H9 (cell line): Measurements from ENCODE around the gene CDK8. TPM values are rescaled to one million over a fixed set of nuclear protein-coding genes. Genes with fewer than 3 reads are reported as not detected.

Source experiments
- DNase-seq: peaks from one replicate; pipeline ENCODE4 v3.0.0-alpha.2; 2017
- H2AFZ ChIP-seq: one replicate; pipeline ENCODE4 v1.6.1; 2013; ENCODE audit warnings: mild to moderate bottlenecking, low read length, control low read depth, moderate library complexity
- H2AK5ac ChIP-seq: 2 replicates; pipeline ENCODE4 v1.6.1; 2013; ENCODE audit warnings: low read length, control low read depth, mixed read lengths; ENCODE audit not compliant: insufficient read length
- H2BK120ac ChIP-seq: one replicate; pipeline ENCODE4 v1.6.1; 2013; ENCODE audit warnings: low read depth, mild to moderate bottlenecking, low read length, control low read depth, inconsistent platforms; ENCODE audit not compliant: poor library complexity, severe bottlenecking
- H2BK12ac ChIP-seq: 2 replicates; pipeline ENCODE4 v1.6.1; 2013; ENCODE audit warnings: low read length, control low read depth, mixed read lengths, low read depth; ENCODE audit not compliant: insufficient read length
- H2BK15ac ChIP-seq: 2 replicates; pipeline ENCODE4 v1.6.1; 2013; ENCODE audit warnings: low read depth, low read length, control low read depth
- H2BK20ac ChIP-seq: one replicate; pipeline ENCODE4 v1.6.1; 2013; ENCODE audit warnings: low read depth, mild to moderate bottlenecking, low read length, control low read depth, inconsistent platforms; ENCODE audit not compliant: poor library complexity, severe bottlenecking
- H2BK5ac ChIP-seq: 2 replicates; pipeline ENCODE4 v1.6.1; 2013; ENCODE audit warnings: low read length, control low read depth, mixed read lengths; ENCODE audit not compliant: insufficient read length
- H3K14ac ChIP-seq: 2 replicates; pipeline ENCODE4 v1.6.1; 2013; ENCODE audit warnings: low read length, control low read depth; ENCODE audit not compliant: insufficient read depth
- H3K18ac ChIP-seq: 2 replicates; pipeline ENCODE4 v1.6.1; 2013; ENCODE audit warnings: low read depth, mild to moderate bottlenecking, mixed read lengths, low read length, control low read depth; ENCODE audit not compliant: insufficient read length
- H3K23ac ChIP-seq: 2 replicates; pipeline ENCODE4 v1.6.1; 2013; ENCODE audit warnings: low read length, control low read depth, mixed read lengths, low read depth; ENCODE audit not compliant: insufficient read length
- H3K23me2 ChIP-seq: 2 replicates; pipeline ENCODE4 v1.6.1; 2013; ENCODE audit warnings: low read depth, mild to moderate bottlenecking, mixed read lengths, low read length, control low read depth; ENCODE audit not compliant: insufficient read length, poor library complexity, severe bottlenecking
- H3K27ac ChIP-seq: 2 replicates; pipeline ENCODE4 v1.5.1; 2013; ENCODE audit warnings: low read length, control low read depth, mixed read lengths, low read depth; ENCODE audit not compliant: insufficient read length
- H3K27me3 ChIP-seq: 2 replicates; pipeline ENCODE4 v1.6.1; 2013; ENCODE audit warnings: low read length, control low read depth, inconsistent platforms; ENCODE audit not compliant: insufficient read depth
- H3K4ac ChIP-seq: 2 replicates; pipeline ENCODE4 v1.6.1; 2013; ENCODE audit warnings: low read depth, mild to moderate bottlenecking, control low read depth, inconsistent platforms, low read length, moderate library complexity
- H3K4me1 ChIP-seq: 2 replicates; pipeline ENCODE4 v1.6.1; 2013; ENCODE audit warnings: low read length, control low read depth, inconsistent platforms; ENCODE audit not compliant: insufficient read depth
- H3K4me2 ChIP-seq: 2 replicates; pipeline ENCODE4 v1.6.1; 2013; ENCODE audit warnings: low read length, control low read depth, mixed read lengths; ENCODE audit not compliant: insufficient read length, insufficient read depth
- H3K56ac ChIP-seq: 2 replicates; pipeline ENCODE4 v1.6.1; 2013; ENCODE audit warnings: low read depth, mild to moderate bottlenecking, mixed read lengths, low read length, control low read depth; ENCODE audit not compliant: insufficient read length
- H3K79me1 ChIP-seq: 2 replicates; pipeline ENCODE4 v1.6.1; 2013; ENCODE audit warnings: low read depth, mild to moderate bottlenecking, moderate library complexity, low read length, control low read depth, inconsistent platforms; ENCODE audit not compliant: insufficient read depth, poor library complexity, severe bottlenecking
- H3K79me2 ChIP-seq: 2 replicates; pipeline ENCODE4 v1.6.1; 2013; ENCODE audit warnings: low read length, control low read depth, inconsistent platforms; ENCODE audit not compliant: insufficient read depth
- H3K9ac ChIP-seq: 2 replicates; pipeline ENCODE4 v1.6.1; 2013; ENCODE audit warnings: low read length, control low read depth, mixed read lengths; ENCODE audit not compliant: insufficient read length; ENCODE audit errors: extremely low read depth
- H3K9me3 ChIP-seq: one replicate; pipeline ENCODE4 v1.6.1; 2013; ENCODE audit warnings: low read depth, low read length, inconsistent platforms; ENCODE audit not compliant: control insufficient read depth
- H3T11ph ChIP-seq: one replicate; pipeline ENCODE4 v1.6.1; 2013; ENCODE audit warnings: mild to moderate bottlenecking, low read length, control low read depth, inconsistent platforms
- H4K20me1 ChIP-seq: one replicate; pipeline ENCODE4 v1.6.1; 2013; ENCODE audit not compliant: control insufficient read depth, insufficient read length, insufficient read depth
- H4K5ac ChIP-seq: 2 replicates; pipeline ENCODE4 v1.6.1; 2013; ENCODE audit warnings: low read depth, mild to moderate bottlenecking, mixed read lengths, low read length, control low read depth; ENCODE audit not compliant: insufficient read length
- H4K8ac ChIP-seq: replicated peaks from 2 replicates; pipeline ENCODE4 v1.6.1; 2013; ENCODE audit warnings: low read length, control low read depth, mixed read lengths, low read depth; ENCODE audit not compliant: insufficient read length
- H4K91ac ChIP-seq: 2 replicates; pipeline ENCODE4 v1.6.1; 2013; ENCODE audit warnings: low read depth, mild to moderate bottlenecking, moderate library complexity, mixed read lengths, low read length, control low read depth; ENCODE audit not compliant: insufficient read length
- H3K27ac Mint-ChIP-seq, 3 experiments: 2 replicates in 2 of 3; 3 replicates in 1 of 3; pipeline ENCODE4 v1.8.0; 2020 to 2021; ENCODE audit warnings: mixed read lengths in 3 of 3, mild to moderate bottlenecking in 1 of 3, moderate library complexity in 1 of 3
- H3K27me3 Mint-ChIP-seq: 2 replicates; pipeline ENCODE4 v1.8.0; 2021; ENCODE audit warnings: low read depth, mild to moderate bottlenecking, moderate library complexity, mixed read lengths
- H3K36me3 Mint-ChIP-seq, 3 experiments: 2 replicates in 2 of 3; 3 replicates in 1 of 3; pipeline ENCODE4 v1.8.0; 2020 to 2021; ENCODE audit warnings: low read depth in 3 of 3, mixed read lengths in 3 of 3; ENCODE audit not compliant: insufficient read depth in 1 of 3
- H3K4me1 Mint-ChIP-seq, 2 experiments: 2 replicates each; pipeline ENCODE4 v1.8.0; 2020; ENCODE audit warnings: mixed read lengths in 2 of 2
- H3K4me3 Mint-ChIP-seq, 2 experiments: 2 replicates in 1 of 2; 3 replicates in 1 of 2; pipeline ENCODE4 v1.8.0; 2020 to 2021; ENCODE audit warnings: mild to moderate bottlenecking in 2 of 2, mixed read lengths in 2 of 2, moderate library complexity in 1 of 2
- H3K9me3 Mint-ChIP-seq, 2 experiments: 2 replicates in 1 of 2; 3 replicates in 1 of 2; pipeline ENCODE4 v1.8.0; 2020; ENCODE audit warnings: mild to moderate bottlenecking in 2 of 2, mixed read lengths in 2 of 2, moderate library complexity in 1 of 2
- WGBS: extraction: QIAGEN DNeasy Blood & Tissue Kit; methylation state at CpG from one replicate; pipeline ENCODE4 v1.1.7; 2013; ENCODE audit warnings: missing lambda C conversion rate, low lambda C conversion rate, mixed read lengths; ENCODE audit not compliant: insufficient read length; ENCODE audit errors: extremely low coverage; 5-methylcytosine and 5-hydroxymethylcytosine counted together
- total RNA-seq: library from RNA; stranded (reverse); gene quantifications from 2 replicates; pipeline ENCODE4 v1.2.1, GENCODE V29; 2021
- TF ChIP-seq, protein P1 (sequence below): fragments of 200-600 bp; sonication (generic); conservative IDR thresholded peaks from 3 replicates; pipeline ENCODE4 v1.8.0; 2021; ENCODE audit warnings: antibody characterized with exemption, mild to moderate bottlenecking

Gene CDK8
- total RNA-seq, 1 experiment from 2014 or later: 18.1 TPM

DNA sequence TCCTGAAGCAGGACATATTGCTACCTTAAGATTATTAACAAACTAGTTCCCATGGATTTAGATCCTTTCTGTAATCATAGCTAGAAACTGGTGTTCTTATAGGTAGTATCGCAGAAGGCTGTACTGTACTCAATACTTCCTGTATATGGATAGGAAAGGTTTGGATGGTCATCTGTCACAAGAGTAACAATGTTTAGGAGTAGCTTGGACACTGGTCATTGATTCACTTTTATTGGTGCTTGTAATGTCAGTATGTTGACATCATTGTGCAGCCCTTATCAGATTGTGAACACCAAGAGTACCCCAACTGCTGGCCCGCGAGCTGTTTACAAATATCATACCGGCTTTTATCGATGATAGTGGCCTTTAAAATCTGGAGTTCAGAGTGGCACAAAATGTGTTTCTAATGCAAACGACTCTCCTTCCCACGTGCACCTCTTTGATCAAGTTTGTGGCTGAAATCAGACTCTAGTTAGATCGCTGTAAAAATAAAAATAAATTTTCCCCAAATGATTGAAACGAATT lies 605 bp upstream of the CDK8 start:
- Mint-ChIP-seq H3K27ac (peak overlapping the region in 2 of 3 experiments; percentile 77 to 84; a peak in 4 of 7 replicates), H3K36me3 (no peaks in the 10 kb centered on the region), H3K9me3 (no peaks in the 10 kb centered on the region), H3K27me3 (peaks cover 2% of the 10 kb centered on the region), H3K4me1 (peaks cover 22% of the 10 kb centered on the region in 2 experiments), H3K4me3 (peak overlapping the region; percentile 76 to 91)
- Histone ChIP-seq H3K27ac (no peak overlapping the region), H2BK12ac (no peak overlapping the region), H4K8ac (no peak overlapping the region), H2BK15ac (no peak overlapping the region), H3K9ac (no peak overlapping the region), H2BK20ac (no peak overlapping the region), H3T11ph (no peak overlapping the region), H3K23me2 (peaks cover 6% of the 10 kb centered on the region), H2AFZ (peak overlapping the region; percentile 86), H3K4me2 (peak overlapping the region; percentile 98), H3K9me3 (no peaks in the 10 kb centered on the region), H3K27me3 (peaks cover 2% of the 10 kb centered on the region; the same call in 1 of the 2 replicates), H2AK5ac (no peak overlapping the region), H3K56ac (no peak overlapping the region), H3K79me1 (peaks cover 4% of the 10 kb centered on the region), H3K4ac (no peak overlapping the region), H3K79me2 (peaks cover 8% of the 10 kb centered on the region; the same call in 1 of the 2 replicates), H3K18ac (no peak overlapping the region), H3K23ac (no peak overlapping the region), H4K91ac (no peak overlapping the region), H2BK120ac (no peak overlapping the region), H2BK5ac (no peak overlapping the region), H3K14ac (no peak overlapping the region), H4K20me1 (no peaks in the 10 kb centered on the region), H4K5ac (no peak overlapping the region), H3K4me1 (no peaks in the 10 kb centered on the region)
- TF ChIP-seq, protein P1, sequence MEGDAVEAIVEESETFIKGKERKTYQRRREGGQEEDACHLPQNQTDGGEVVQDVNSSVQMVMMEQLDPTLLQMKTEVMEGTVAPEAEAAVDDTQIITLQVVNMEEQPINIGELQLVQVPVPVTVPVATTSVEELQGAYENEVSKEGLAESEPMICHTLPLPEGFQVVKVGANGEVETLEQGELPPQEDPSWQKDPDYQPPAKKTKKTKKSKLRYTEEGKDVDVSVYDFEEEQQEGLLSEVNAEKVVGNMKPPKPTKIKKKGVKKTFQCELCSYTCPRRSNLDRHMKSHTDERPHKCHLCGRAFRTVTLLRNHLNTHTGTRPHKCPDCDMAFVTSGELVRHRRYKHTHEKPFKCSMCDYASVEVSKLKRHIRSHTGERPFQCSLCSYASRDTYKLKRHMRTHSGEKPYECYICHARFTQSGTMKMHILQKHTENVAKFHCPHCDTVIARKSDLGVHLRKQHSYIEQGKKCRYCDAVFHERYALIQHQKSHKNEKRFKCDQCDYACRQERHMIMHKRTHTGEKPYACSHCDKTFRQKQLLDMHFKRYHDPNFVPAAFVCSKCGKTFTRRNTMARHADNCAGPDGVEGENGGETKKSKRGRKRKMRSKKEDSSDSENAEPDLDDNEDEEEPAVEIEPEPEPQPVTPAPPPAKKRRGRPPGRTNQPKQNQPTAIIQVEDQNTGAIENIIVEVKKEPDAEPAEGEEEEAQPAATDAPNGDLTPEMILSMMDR: no peak
- no peak for DNase-seq
- no CpG with 5 or more reads among the region's 9 CpGs for WGBS
